ENCODE results near the gene AKT1. TPM values are rescaled to one million over a fixed set of nuclear protein-coding genes. Genes with fewer than 3 reads are reported as not detected.

Gene AKT1
- total and polyA plus RNA-seq, 2 experiments from 2014 or later = 19.2 to 78.7 TPM

DNA sequence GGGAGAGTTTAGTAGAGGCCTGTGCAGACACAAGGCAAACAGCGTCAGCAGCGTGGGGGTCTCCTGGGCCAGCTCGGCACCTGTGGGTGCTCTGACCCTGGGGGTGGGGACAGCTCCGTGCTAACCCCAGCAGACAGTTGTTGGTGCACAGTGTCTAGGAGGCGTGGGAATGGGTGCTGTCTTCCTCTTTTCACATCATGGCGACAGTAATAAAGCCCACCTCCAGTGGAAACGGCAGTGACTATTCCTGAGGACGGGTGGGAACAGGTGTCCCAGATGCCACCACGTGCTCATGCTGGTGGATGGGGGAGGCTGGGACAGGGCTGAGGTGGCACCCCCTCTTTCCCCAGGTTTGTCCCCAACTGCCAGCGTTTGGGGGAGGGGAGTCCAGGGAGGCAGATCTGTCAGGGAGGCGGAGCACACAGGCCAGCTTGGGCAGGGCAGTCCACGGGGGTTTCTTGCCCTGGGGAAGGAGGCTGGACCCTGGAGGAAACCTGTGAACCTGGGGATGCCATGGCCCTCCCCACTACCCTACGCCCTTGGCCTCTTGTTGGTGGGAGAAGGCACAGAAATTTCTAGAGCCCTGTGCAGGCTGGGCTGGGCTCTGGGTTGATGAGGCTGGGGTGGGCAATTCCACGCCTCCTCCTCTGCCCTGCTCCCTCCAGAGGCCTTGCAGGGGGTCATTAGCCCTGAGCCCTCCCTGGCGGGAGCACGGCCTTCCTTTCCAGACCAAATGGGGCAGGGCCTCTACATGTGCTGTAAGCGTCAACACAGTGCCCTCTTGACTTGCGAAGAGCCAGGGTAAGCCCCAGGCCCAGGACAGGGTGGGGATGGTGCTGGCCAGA lies 9.2 kb upstream of the AKT1 start (continued):
- TF ChIP-seq, protein P1, sequence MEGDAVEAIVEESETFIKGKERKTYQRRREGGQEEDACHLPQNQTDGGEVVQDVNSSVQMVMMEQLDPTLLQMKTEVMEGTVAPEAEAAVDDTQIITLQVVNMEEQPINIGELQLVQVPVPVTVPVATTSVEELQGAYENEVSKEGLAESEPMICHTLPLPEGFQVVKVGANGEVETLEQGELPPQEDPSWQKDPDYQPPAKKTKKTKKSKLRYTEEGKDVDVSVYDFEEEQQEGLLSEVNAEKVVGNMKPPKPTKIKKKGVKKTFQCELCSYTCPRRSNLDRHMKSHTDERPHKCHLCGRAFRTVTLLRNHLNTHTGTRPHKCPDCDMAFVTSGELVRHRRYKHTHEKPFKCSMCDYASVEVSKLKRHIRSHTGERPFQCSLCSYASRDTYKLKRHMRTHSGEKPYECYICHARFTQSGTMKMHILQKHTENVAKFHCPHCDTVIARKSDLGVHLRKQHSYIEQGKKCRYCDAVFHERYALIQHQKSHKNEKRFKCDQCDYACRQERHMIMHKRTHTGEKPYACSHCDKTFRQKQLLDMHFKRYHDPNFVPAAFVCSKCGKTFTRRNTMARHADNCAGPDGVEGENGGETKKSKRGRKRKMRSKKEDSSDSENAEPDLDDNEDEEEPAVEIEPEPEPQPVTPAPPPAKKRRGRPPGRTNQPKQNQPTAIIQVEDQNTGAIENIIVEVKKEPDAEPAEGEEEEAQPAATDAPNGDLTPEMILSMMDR (conservative IDR thresholded peaks at IDR 0.05; ENCODE audit: low read depth in 2 of 2) = no peak
- TF ChIP-seq NANOG (IDR thresholded peaks at IDR 0.05; ENCODE audit: borderline replicate concordance) (no peak), CREB1 (CRISPR knock-in tag; IDR thresholded peaks at IDR 0.05; ENCODE audit: low read depth) (no peak), STAT1 (IDR thresholded peaks at IDR 0.05; ENCODE audit: unreplicated experiment) (no peak), ZNF114 (CRISPR knock-in tag; IDR thresholded peaks at IDR 0.05) (no peak), POLR2AphosphoS5 (IDR thresholded peaks at IDR 0.05; ENCODE audit: low read depth) (no peak)
- TF ChIP-seq, protein P2, sequence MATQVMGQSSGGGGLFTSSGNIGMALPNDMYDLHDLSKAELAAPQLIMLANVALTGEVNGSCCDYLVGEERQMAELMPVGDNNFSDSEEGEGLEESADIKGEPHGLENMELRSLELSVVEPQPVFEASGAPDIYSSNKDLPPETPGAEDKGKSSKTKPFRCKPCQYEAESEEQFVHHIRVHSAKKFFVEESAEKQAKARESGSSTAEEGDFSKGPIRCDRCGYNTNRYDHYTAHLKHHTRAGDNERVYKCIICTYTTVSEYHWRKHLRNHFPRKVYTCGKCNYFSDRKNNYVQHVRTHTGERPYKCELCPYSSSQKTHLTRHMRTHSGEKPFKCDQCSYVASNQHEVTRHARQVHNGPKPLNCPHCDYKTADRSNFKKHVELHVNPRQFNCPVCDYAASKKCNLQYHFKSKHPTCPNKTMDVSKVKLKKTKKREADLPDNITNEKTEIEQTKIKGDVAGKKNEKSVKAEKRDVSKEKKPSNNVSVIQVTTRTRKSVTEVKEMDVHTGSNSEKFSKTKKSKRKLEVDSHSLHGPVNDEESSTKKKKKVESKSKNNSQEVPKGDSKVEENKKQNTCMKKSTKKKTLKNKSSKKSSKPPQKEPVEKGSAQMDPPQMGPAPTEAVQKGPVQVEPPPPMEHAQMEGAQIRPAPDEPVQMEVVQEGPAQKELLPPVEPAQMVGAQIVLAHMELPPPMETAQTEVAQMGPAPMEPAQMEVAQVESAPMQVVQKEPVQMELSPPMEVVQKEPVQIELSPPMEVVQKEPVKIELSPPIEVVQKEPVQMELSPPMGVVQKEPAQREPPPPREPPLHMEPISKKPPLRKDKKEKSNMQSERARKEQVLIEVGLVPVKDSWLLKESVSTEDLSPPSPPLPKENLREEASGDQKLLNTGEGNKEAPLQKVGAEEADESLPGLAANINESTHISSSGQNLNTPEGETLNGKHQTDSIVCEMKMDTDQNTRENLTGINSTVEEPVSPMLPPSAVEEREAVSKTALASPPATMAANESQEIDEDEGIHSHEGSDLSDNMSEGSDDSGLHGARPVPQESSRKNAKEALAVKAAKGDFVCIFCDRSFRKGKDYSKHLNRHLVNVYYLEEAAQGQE (IDR thresholded peaks at IDR 0.05; ENCODE audit: unreplicated experiment) = no peak

DNA sequence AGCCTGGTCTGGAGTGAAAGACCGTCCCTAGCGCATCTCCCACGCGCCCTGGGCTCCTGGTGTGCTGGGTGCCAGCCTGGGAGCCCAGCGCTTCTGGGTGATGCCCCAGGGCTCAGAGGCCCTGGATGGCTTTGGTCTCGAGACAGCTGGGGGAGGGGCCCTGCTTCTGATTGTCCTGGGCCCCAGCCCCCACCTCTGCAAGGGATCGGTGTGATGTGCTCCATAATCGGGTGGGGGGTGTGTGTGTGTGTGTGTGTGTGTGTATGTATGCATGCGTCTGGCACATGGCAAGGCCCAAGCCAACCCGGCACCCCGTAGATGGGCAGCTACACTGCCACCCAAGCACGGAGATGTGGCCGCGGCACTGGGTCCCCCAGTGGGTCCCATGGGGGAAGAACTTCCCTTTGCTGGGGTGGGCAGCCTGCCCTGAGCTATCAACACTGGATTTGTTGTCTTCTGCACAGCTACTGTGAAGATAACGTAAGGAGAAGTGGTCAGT lies 8.4 kb upstream of the AKT1 start:
- peaks cover 47% of the 10 kb centered on the region for H3K27me3 Mint-ChIP-seq (ENCODE audit: insufficient read depth, low read depth, poor library complexity)
- Histone ChIP-seq H3K36me3 (ENCODE audit: insufficient read depth) (no peaks in the 10 kb centered on the region), H3K4me3 (no peak overlapping the region), H3K4me1 (ENCODE audit: insufficient read depth) (peaks cover 8% of the 10 kb centered on the region; the same call in 1 of the 2 replicates), H3F3A (replicated peaks; ENCODE audit: low read depth) (peaks cover 11% of the 10 kb centered on the region; the same call in 1 of the 2 replicates), H3K27me3 (ENCODE audit: insufficient read depth) (peaks cover 31% of the 10 kb centered on the region), H2AFZ (no peak overlapping the region), H3K79me2 (replicated peaks; ENCODE audit: insufficient read depth) (no peaks in the 10 kb centered on the region), H3K4me2 (no peak overlapping the region), H3K27ac (ENCODE audit: low read depth) (no peak overlapping the region), H3K9me2 (ENCODE audit: insufficient read depth) (0 out of 2 replicates have a peak, but pooled peaks cover 3% of the 10 kb centered on the region), H4K20me1 (replicated peaks; ENCODE audit: insufficient read depth) (no peaks in the 10 kb centered on the region)
- no peak overlapping the region for H3K27ac Mint-ChIP-seq
- H3K36me3 Mint-ChIP-seq (ENCODE audit: low read depth) = no peaks in the 10 kb centered on the region
- peaks cover 11% of the 10 kb centered on the region for H3K9me3 Mint-ChIP-seq
- ATAC-seq (no peak), DNase-seq (ENCODE audit: low spot score) (no peak)
- no peak overlapping the region; the same call in 2 of the 3 replicates for H3K4me3 Mint-ChIP-seq
- peaks cover 14% of the 10 kb centered on the region for H3K4me1 Mint-ChIP-seq
- TF ChIP-seq EZH2phosphoT487 (IDR thresholded peaks at IDR 0.05; ENCODE audit: unreplicated experiment) (no peak), STAT1 (IDR thresholded peaks at IDR 0.05; ENCODE audit: unreplicated experiment) (no peak), ZNF331 (CRISPR knock-in tag; IDR thresholded peaks at IDR 0.05; ENCODE audit: low read depth) (no peak)
- TF ChIP-seq, protein P2 (IDR thresholded peaks at IDR 0.05; ENCODE audit: unreplicated experiment) = no peak

All from GM23338 (cell line).